Lower leg skin (tissue), 4 donors: ENCODE measurements around the gene HDAC4. TPM values are rescaled to one million over a fixed set of nuclear protein-coding genes. Genes with fewer than 3 reads are reported as not detected.

Experiments
- DNase-seq, 2 donors: peaks; one replicate each; pipeline ENCODE4 v3.0.0-alpha.2; 2019; ENCODE audit warnings: low spot score in 2 of 2
- H3K4me3 ChIP-seq: fragments of 200-600 bp; sonication (generic); 2 replicates; pipeline ENCODE4 v1.5.1; 2017; ENCODE audit warnings: mild to moderate bottlenecking, low read depth; ENCODE audit not compliant: poor library complexity, severe bottlenecking
- CTCF ChIP-seq, 3 donors: fragments of 450-650 bp; IDR thresholded peaks; one replicate each; pipeline ENCODE4 v1.5.1; 2016; ENCODE audit warnings: antibody characterized with exemption in 3 of 3, mild to moderate bottlenecking in 3 of 3, moderate library complexity in 2 of 3
- POLR2A ChIP-seq, 2 donors: fragments of 450-650 bp; IDR thresholded peaks; one replicate each; pipeline ENCODE4 v1.6.1; 2016 to 2017; ENCODE audit warnings: antibody characterized with exemption in 2 of 2, mild to moderate bottlenecking in 1 of 2, moderate library complexity in 1 of 2
- WGBS, 2 donors: methylation state at CpG; one replicate each; pipeline ENCODE4 v1.1.5; 2018; 5-methylcytosine and 5-hydroxymethylcytosine counted together
- intact Hi-C: fragments of 100-400 bp; cut with DNase I; formaldehyde crosslinking; loops from one replicate; pipeline ENCODE4 v1.15.0; 2023; ENCODE audit warnings: low total_unique reads
- total RNA-seq, 4 donors: library from RNA; depleted of rRNA; stranded (reverse); fragments of >200 nt; gene quantifications; one replicate each; pipeline ENCODE4 v1.1.0, GENCODE V29; 2016

HDAC4 gene
- total RNA-seq, 4 donors from 2014 or later, result 27.4 to 85.5 (median 57.9) TPM

DNA sequence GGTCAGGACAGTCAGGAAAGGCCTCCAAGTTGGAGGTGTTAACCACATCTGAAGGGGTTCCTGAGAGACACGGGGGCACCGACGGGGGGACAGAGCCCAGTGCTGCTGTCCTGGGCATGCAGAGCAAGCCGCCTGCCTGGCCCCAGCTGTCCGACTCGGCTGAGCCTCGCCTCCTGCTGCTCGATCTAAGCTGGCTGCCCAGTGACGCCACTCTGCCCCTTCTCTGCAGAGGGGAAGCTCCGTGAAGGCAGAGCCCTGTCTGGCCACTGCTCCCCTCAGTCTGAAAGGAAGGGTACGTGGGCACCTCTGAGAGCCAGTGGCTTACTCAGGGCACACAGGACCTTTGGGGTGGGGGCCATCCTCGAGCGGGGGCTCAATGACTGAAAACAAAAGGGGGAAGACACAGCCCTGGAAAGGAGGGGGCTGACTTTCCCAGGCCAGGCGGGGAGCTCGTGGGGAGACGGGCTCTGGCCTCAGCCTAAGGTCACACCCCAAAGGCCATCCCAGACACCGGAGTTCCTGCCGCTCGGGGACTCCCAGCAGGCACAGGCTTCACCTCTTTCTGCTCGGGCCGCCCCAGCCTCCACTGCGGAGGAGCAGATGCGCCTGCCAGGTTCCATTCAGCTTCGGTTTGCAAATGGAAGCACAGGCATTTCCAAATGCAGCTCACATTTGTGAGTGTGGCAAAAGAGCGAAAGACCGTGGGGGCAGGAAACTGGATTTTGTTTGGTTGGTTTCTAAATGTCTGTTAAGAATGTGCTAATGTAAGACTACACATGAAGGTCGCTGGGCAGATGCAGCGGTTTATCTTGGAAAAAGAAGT is 136.9 kb downstream of the HDAC4 start:
- 87 to 92% methylated on average over 27 to 28 of the region's 28 CpGs for WGBS, 2 donors
- DNase-seq, result peak in 1 of 2 donors; percentile 85
- no peak overlapping the region for H3K4me3 ChIP-seq
- no peak for TF ChIP-seq POLR2A (IDR thresholded peaks at IDR 0.05)
- no peak for TF ChIP-seq CTCF (IDR thresholded peaks at IDR 0.05)
- intact Hi-C loops, result no loop called here

DNA sequence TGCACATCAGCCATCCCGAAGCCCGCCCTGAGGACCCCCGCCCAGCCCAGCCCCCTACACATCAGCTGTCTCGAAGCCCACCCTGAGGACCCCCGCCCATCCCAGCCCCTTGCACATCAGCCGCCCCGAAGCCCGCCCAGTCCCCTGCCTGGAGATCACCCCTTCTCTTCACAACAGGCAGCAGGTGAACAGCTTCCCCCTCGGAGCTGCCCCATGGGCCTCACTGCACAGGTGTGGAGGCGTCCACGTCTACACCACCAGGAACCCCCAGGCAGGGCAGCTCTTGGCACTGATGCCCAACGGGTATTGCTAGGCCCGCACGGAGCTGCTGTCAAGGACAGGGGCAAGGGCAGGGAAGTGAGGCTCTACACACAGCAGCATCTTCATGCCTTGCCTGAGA is 137.6 kb downstream of the HDAC4 start:
- TF ChIP-seq POLR2A (IDR thresholded peaks at IDR 0.05) (no peak), CTCF (IDR thresholded peaks at IDR 0.05) (no peak)
- no peak overlapping the region for H3K4me3 ChIP-seq
- intact Hi-C loops, result no loop called here
- DNase-seq, result peak in 1 of 2 donors; percentile 74
- WGBS, 2 donors, result 89 to 91% methylated on average over 7 to 13 of the region's 14 CpGs

DNA sequence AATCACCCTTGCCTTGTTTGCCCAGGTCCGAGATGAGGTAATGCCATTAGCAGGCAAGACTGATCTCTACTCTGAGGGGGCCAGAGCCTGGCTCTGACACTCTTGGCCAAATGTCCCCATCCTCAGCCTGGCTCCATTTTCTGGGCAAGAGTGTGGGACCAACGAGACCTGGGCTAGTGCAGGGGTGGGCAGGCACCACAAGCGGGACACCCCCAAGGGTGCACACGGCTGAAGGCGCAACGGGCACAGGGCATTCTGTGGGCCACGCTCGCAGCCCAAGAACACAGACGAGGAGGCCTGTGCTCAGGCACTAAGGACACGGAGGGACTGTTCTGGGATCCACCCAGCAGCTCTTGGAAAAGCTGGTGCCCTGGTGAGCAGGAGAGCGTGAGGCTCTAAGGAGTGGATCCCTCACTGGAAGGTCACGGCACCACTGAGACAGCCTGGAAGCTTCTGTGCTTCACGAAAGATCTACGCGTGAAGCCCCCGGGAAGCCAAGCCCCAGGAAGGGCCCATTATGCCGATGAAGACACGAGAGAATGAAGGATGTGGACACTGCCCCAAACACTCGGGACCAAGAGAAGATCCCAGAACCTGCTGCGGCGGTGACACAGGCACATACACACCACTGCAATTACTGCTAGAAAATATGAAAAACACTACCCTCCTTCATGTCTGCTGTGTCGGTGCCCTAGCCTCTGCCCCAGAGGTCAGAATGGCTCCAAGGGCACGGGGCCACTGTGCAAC is 138.2 kb downstream of the HDAC4 start:
- intact Hi-C loops, result no loop called here
- peak in 1 of 2 donors; percentile 81 for DNase-seq
- TF ChIP-seq POLR2A (IDR thresholded peaks at IDR 0.05), result no peak
- no peak for TF ChIP-seq CTCF (IDR thresholded peaks at IDR 0.05)

GRCh38 chr2:239261796-239262483 is 138.9 kb downstream of the HDAC4 start:
- WGBS, 2 donors, result 89 to 91% methylated on average over 20 to 21 of the region's 22 CpGs
- peak in 1 of 2 donors; percentile 75 for DNase-seq
- TF ChIP-seq POLR2A (IDR thresholded peaks at IDR 0.05) (no peak), CTCF (IDR thresholded peaks at IDR 0.05) (no peak)
- no peak overlapping the region for H3K4me3 ChIP-seq
- intact Hi-C loops, result no loop called here

More for the DNA sequence above, 138.2 kb downstream of the HDAC4 start:
- H3K4me3 ChIP-seq, result no peak overlapping the region
- 88 to 93% methylated on average over 21 to 23 of the region's 23 CpGs for WGBS, 2 donors

DNA sequence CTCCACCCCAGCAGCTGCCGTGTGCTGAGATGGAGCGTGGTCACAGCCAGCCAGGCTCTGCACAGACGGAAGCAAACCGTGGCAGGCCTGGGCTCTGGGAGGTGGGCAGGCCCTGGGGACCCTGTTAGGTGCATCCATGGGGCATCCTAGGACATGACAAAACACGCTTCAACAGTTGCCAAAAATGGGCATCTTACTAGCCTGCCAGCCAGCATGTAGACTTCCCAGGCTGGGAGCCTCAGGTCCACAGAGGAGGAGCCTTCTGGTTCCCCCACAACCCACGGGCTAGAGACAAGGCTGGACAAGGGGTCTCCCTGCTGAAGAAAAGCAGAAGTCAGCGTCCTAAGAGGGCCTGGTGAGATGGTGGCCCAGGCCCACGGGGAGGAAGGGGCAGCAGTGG is 139.5 kb downstream of the HDAC4 start:
- DNase-seq, result no peak
- no peak for TF ChIP-seq CTCF (IDR thresholded peaks at IDR 0.05)
- TF ChIP-seq POLR2A (IDR thresholded peaks at IDR 0.05), result no peak
- no peak overlapping the region for H3K4me3 ChIP-seq
- intact Hi-C loops, result no loop called here
- 89 to 95% methylated on average over 8 of the region's 8 CpGs for WGBS, 2 donors
